Osteoblast (primary cell): ENCODE data around the gene TLE4. TPM values are rescaled to one million over a fixed set of nuclear protein-coding genes. Genes with fewer than 3 reads are reported as not detected.

ENCODE experiments used
- DNase-seq: peaks from one replicate; pipeline ENCODE4 v3.0.0; 2011; ENCODE audit warnings: low spot score, mixed read lengths; ENCODE audit not compliant: insufficient read length; ENCODE audit errors: missing footprints
- H2AFZ ChIP-seq: 2 replicates; pipeline ENCODE4 v1.6.0; 2011; ENCODE audit warnings: mild to moderate bottlenecking, low read length
- H3K27ac ChIP-seq: 2 replicates; pipeline ENCODE4 v1.5.1; 2011; ENCODE audit warnings: mild to moderate bottlenecking, low read depth, low read length, moderate library complexity
- H3K27me3 ChIP-seq: 2 replicates; pipeline ENCODE4 v1.6.0; 2012; ENCODE audit warnings: mild to moderate bottlenecking, control low read depth, inconsistent platforms, low read length, moderate library complexity; ENCODE audit not compliant: insufficient read depth
- H3K36me3 ChIP-seq: 2 replicates; pipeline ENCODE4 v1.5.1; 2011; ENCODE audit warnings: mild to moderate bottlenecking, low read length, control low read depth, moderate library complexity; ENCODE audit not compliant: insufficient read depth
- H3K4me1 ChIP-seq: 2 replicates; pipeline ENCODE4 v1.5.1; 2011; ENCODE audit warnings: mild to moderate bottlenecking, low read length, control low read depth, moderate library complexity; ENCODE audit not compliant: insufficient read depth
- H3K4me2 ChIP-seq: 2 replicates; pipeline ENCODE4 v1.6.0; 2011; ENCODE audit warnings: mild to moderate bottlenecking, low read length; ENCODE audit not compliant: insufficient read depth
- H3K4me3 ChIP-seq: fragments of 200-600 bp; sonication (generic); 3 replicates; pipeline ENCODE4 v1.5.1; 2012; ENCODE audit warnings: mild to moderate bottlenecking, low read length, inconsistent platforms; ENCODE audit not compliant: insufficient read depth
- H3K79me2 ChIP-seq: 2 replicates; pipeline ENCODE4 v1.6.0; 2012; ENCODE audit warnings: mild to moderate bottlenecking, low read length, control low read depth, inconsistent platforms; ENCODE audit not compliant: insufficient read depth
- H3K9me3 ChIP-seq: 2 replicates; pipeline ENCODE4 v1.5.1; 2011; ENCODE audit warnings: low read depth, low read length, control low read depth
- H4K20me1 ChIP-seq: 2 replicates; pipeline ENCODE4 v1.6.0; 2012; ENCODE audit warnings: mild to moderate bottlenecking, low read length, control low read depth; ENCODE audit not compliant: insufficient read depth
- CTCF ChIP-seq: IDR thresholded peaks from 2 replicates; pipeline ENCODE4 v1.5.1; 2011; ENCODE audit warnings: mild to moderate bottlenecking, low read depth, low read length, moderate library complexity; ENCODE audit errors: extremely low read depth
- total RNA-seq: library from RNA; depleted of rRNA; stranded (reverse); fragments of >200 nt; gene quantifications from 2 replicates; pipeline ENCODE4 v1.2.3, GENCODE V29; 2012

Gene TLE4
- total RNA-seq, 1 donor = 62.2 TPM

- no peaks in the 10 kb centered on the region for H4K20me1 ChIP-seq
- H3K9me3 ChIP-seq = no peaks in the 10 kb centered on the region
- H3K4me3 ChIP-seq = no peak overlapping the region
- no peak for TF ChIP-seq CTCF
- peaks cover 2% of the 10 kb centered on the region for H3K79me2 ChIP-seq
- H3K4me1 ChIP-seq = peaks cover 28% of the 10 kb centered on the region
- no peak overlapping the region for H3K27ac ChIP-seq
- no peak overlapping the region for H2AFZ ChIP-seq
- H3K36me3 ChIP-seq = no peaks in the 10 kb centered on the region
- H3K27me3 ChIP-seq = no peaks in the 10 kb centered on the region
- H3K4me2 ChIP-seq = no peak overlapping the region
- DNase-seq = no peak
Measured at GRCh38 chr9:79665931-79666330, 94.2 kb downstream of the TLE4 start.

- Histone ChIP-seq H3K27ac (no peak overlapping the region), H3K4me1 (peaks cover 28% of the 10 kb centered on the region)
Measured at GRCh38 chr9:79667120-79667519, 95.4 kb downstream of the TLE4 start.

DNA sequence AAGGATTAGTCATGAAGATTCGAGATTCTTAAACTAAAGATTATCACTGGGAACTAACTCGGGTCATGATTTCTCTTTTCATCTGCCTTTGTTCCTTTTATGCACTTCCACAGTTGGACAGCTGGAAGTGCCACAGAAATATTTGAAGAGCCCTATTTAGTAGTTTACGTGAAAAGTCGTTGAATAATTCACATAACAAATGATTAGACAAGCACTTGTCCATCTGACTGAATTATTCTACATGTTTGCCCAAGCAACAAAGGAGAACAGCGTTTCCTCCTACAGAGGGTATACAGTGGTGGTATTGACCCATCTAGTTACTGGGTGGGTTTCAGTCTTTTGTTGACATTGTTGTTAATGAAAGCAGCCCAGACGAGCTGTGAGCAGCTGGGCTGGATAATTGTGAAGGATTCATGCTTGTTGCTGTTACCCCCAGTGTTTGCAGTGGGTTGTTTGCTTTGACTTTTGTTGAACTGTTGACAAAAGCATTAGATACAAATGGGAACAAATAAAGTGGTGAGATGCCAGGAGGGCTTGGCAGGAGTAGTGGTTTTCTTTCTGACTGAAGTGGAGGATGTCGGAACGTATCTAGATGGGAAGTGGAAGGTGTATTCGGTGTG lies 96.2 kb downstream of the TLE4 start:
- Histone ChIP-seq H3K9me3 (no peaks in the 10 kb centered on the region), H3K4me3 (no peak overlapping the region), H3K27ac (no peak overlapping the region), H3K27me3 (no peaks in the 10 kb centered on the region), H2AFZ (no peak overlapping the region), H3K4me1 (peaks cover 25% of the 10 kb centered on the region), H3K4me2 (no peak overlapping the region), H4K20me1 (no peaks in the 10 kb centered on the region), H3K36me3 (peaks cover 4% of the 10 kb centered on the region), H3K79me2 (peaks cover 2% of the 10 kb centered on the region)
- no peak for TF ChIP-seq CTCF
- no peak for DNase-seq

More at GRCh38 chr9:79667120-79667519, 95.4 kb downstream of the TLE4 start:
- DNase-seq = no peak
- no peak overlapping the region for H3K4me3 ChIP-seq
- peaks cover 4% of the 10 kb centered on the region for H3K36me3 ChIP-seq
- H4K20me1 ChIP-seq = no peaks in the 10 kb centered on the region
- TF ChIP-seq CTCF = no peak
- no peaks in the 10 kb centered on the region for H3K9me3 ChIP-seq
- no peak overlapping the region for H2AFZ ChIP-seq
- peaks cover 2% of the 10 kb centered on the region for H3K79me2 ChIP-seq
- H3K4me2 ChIP-seq = no peak overlapping the region
- H3K27me3 ChIP-seq = no peaks in the 10 kb centered on the region

- no peaks in the 10 kb centered on the region for H3K9me3 ChIP-seq
- H3K36me3 ChIP-seq = peaks cover 4% of the 10 kb centered on the region
- peaks cover 2% of the 10 kb centered on the region for H3K79me2 ChIP-seq
- H3K27me3 ChIP-seq = no peaks in the 10 kb centered on the region
- H3K4me2 ChIP-seq = no peak overlapping the region
- H2AFZ ChIP-seq = no peak overlapping the region
- TF ChIP-seq CTCF = no peak
- no peak overlapping the region for H3K27ac ChIP-seq
- no peak for DNase-seq
- H3K4me3 ChIP-seq = no peak overlapping the region
- H3K4me1 ChIP-seq = peaks cover 16% of the 10 kb centered on the region
- H4K20me1 ChIP-seq = no peaks in the 10 kb centered on the region
Measured at GRCh38 chr9:79668956-79669355, 97.2 kb downstream of the TLE4 start.
